Adipose tissue (tissue), 3 donors: ENCODE measurements around the gene LRRN2. TPM values are rescaled to one million over a fixed set of nuclear protein-coding genes. Genes with fewer than 3 reads are reported as not detected.

Source experiments
- H3K27ac ChIP-seq: one replicate; pipeline ENCODE4 v1.5.1; 2013; ENCODE audit warnings: low read depth, low read length
- WGBS, 3 donors: extraction: QIAGEN DNeasy Blood & Tissue Kit; methylation state at CpG; one replicate each; pipeline ENCODE4 v1.1.7; 2013; 5-methylcytosine and 5-hydroxymethylcytosine counted together
- polyA plus RNA-seq, 3 donors: library from polyadenylated mRNA; stranded (reverse); fragments of 200-250 nt; gene quantifications; one replicate each; pipeline ENCODE4 v1.2.3, GENCODE V29; 2013
- donor health status: healthy with polysubstance abuse.
- donor health status: Bipolar disorder and iron deficiency.
- donor health status: healthy.

The LRRN2 gene
- polyA plus RNA-seq, 3 donors, result 0.38 to 5.1 (median 3.1) TPM

- WGBS, 3 donors, result 26 to 54% (median 49%) methylated on average over 8 of the region's 8 CpGs
- H3K27ac ChIP-seq, result no peak overlapping the region
Measured at GRCh38 chr1:204673909-204674649, 11.5 kb downstream of the LRRN2 start.

DNA sequence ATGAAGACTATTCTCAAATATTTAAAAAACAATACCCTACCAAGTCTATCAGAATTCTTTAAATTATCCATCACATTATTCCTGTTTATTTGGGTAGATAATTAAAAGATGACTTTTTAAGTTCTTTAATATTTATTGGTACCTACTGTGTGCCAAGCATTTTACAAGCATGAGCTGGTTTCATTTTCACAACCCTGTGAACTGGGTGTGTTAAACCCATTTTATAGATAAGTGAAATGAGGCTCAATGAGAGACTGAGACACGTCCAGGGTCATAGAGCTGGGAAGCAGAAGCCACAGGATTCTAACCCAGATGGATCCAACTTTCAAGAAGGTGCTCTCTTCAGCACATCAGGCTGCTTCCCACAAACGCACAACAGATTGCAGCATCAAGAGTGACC lies 12.3 kb downstream of the LRRN2 start:
- WGBS, 3 donors, result 81 to 84% (median 83%) methylated on average over 2 of the region's 2 CpGs
- H3K27ac ChIP-seq, result no peak overlapping the region

GRCh38 chr1:204672482-204673121 lies 12.9 kb downstream of the LRRN2 start:
- no peak overlapping the region for H3K27ac ChIP-seq
- 70 to 78% (median 77%) methylated on average over 10 of the region's 10 CpGs for WGBS, 3 donors

- WGBS, 3 donors, result 82 to 95% (median 91%) methylated on average over 6 of the region's 6 CpGs
- no peak overlapping the region for H3K27ac ChIP-seq
Measured at GRCh38 chr1:204672069-204672468, 13.5 kb downstream of the LRRN2 start.

DNA sequence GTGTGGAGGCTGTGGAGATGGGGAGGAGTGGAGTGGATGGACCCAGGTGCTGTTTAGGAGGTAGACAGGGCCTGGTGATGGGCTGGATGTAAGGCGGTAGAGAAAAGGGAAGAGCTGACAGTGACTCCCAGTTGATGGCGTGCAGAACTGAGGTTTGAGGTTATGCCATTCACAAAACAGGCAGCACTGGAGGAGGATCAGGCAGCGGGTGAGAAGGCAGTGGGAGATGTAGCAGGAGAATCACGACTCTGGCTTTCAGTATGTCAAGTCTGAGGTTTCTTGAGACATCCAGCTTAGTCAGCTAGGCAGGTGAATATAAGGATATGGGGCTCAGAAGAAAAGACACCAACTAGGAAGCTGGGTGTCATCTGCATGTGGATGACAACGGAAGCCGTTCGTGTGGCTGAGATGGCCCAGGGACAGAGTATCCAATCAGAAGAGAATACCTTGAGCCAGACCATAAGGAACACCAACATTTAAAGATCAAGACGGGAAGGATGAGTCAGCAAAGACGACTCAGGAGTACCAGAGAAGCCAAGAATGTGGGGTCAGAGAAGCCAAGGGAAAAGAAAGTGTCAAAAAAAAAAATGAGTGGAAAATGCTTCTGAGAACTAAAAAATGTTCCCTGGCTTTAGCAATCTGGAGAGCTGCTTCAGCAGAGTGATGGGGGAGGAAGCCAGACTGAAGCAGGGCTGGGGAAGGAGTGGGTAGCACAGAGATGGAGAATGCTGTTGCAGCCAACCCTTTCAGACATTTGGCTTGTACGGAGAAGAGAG lies 15.2 kb downstream of the LRRN2 start:
- WGBS, 3 donors, result 55 to 64% (median 56%) methylated on average over 10 of the region's 10 CpGs
- no peak overlapping the region for H3K27ac ChIP-seq

DNA sequence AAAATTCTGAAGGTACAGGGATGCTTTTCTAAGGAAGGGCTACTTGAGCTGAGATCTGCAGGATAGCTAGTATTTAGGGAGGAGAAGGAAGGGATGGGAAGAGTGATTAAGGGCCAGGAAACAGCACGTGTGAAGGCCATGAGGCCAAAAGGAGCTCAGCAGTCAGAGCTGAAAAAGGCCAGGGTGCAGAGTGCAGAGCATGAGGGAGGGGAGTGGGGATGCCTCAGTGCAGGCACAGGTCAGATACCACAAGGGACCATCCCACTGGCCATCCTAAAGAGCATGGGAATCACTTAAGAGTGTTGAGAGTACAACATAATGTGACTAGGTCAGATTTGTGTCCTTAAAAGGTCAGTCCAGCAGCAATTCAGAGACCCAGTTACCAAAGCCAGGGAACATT lies 16.0 kb downstream of the LRRN2 start:
- no peak overlapping the region for H3K27ac ChIP-seq
- WGBS, 3 donors, result 0 to 12% (median 0%) methylated on average over 1 of the region's 1 CpG

DNA sequence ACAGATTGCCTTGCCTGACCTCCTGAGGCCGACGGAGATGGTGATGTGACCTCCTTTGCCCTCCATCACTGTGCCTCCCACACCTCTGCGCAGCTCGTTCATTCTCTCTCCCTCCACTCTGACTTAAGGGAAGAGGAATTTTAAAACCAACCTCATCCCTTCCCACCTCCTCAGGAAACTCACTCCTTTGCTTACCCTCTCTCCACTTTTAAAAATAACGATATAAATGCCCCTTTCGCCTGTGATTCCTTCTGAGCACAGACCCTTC lies 21.2 kb downstream of the LRRN2 start:
- WGBS, 3 donors, result 77 to 86% (median 81%) methylated on average over 6 of the region's 6 CpGs
- no peak overlapping the region for H3K27ac ChIP-seq

- no peak overlapping the region for H3K27ac ChIP-seq
- 79 to 85% (median 79%) methylated on average over 14 to 15 of the region's 15 CpGs for whole genome bisulfite sequencing, 3 donors
Measured at GRCh38 chr1:204663644-204664383, 21.7 kb downstream of the LRRN2 start.

DNA sequence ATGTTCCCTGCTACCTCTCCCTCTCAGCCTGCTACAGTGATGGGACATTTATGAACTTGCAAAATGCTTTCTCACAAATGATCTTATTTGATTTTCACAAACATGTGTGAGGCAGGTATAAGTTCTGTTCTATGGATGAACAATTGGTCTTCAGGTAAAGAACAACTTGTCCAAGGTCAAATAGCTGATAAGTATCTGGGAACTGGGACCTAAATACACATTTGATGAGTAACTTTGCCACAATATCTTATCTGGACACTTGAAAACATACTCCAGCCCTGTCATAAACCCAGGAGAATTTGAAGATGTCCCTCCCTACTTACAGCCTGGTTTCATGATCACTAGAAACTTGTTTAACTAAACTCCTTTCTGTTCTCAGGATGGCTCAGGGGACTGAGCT lies 23.0 kb downstream of the LRRN2 start:
- no peak overlapping the region for H3K27ac ChIP-seq

DNA sequence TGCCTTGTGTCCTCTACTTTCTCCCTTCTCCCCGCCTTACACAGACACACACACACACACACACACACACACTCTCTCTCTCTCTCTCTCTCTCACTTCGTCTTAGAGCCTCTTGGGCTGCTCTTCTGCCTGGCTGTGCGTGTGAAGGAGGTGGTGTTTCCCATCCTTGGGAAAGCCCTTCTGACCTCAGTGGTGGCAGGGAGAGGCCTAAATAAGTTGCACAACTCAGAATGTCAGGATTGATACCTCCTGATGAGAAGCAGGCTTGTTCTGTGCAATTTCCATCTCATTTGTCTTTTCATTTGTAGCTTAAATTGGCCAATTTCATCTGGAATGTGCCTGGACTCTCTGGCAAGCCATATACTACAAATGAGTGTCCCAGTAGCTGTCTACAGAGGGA lies 25.0 kb downstream of the LRRN2 start:
- WGBS, 3 donors, result 59 to 68% (median 63%) methylated on average over 3 of the region's 3 CpGs
- H3K27ac ChIP-seq, result no peak overlapping the region

- 78 to 82% (median 81%) methylated on average over 3 of the region's 3 CpGs for WGBS, 3 donors
- H3K27ac ChIP-seq, result no peak overlapping the region
Measured at GRCh38 chr1:204659056-204659455, 26.5 kb downstream of the LRRN2 start.

- 90 to 100% (median 91%) methylated on average over 1 of the region's 1 CpG for WGBS, 3 donors
- H3K27ac ChIP-seq, result no peak overlapping the region
Measured at GRCh38 chr1:204658295-204658694, 27.2 kb downstream of the LRRN2 start.

- 87 to 88% (median 88%) methylated on average over 5 of the region's 5 CpGs for WGBS, 3 donors
Measured at GRCh38 chr1:204653590-204654340, 31.8 kb downstream of the LRRN2 start.

DNA sequence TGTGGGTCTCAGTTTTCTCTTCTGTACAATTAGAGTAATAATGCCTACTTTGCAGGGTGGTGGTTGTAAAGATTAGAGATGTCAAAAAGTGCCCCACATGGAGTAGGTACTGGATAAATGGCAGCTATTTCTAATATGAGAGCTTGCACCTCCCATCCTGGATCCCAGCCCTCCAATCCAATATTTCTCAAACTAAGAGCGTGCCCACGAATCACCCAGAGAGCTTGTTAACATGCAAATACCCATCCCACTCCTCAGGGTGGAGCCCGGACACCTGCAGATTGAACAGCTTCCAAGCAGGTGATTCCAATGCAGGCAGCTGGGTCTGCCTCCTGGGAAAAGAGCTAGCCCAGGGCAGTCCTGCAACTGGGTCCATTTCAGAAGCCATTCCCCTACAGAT lies 33.0 kb downstream of the LRRN2 start:
- no peak overlapping the region for H3K27ac ChIP-seq
- WGBS, 3 donors, result 41 to 81% (median 78%) methylated on average over 3 of the region's 3 CpGs

More at GRCh38 chr1:204653590-204654340, 31.8 kb downstream of the LRRN2 start:
- no peak overlapping the region for H3K27ac ChIP-seq

DNA sequence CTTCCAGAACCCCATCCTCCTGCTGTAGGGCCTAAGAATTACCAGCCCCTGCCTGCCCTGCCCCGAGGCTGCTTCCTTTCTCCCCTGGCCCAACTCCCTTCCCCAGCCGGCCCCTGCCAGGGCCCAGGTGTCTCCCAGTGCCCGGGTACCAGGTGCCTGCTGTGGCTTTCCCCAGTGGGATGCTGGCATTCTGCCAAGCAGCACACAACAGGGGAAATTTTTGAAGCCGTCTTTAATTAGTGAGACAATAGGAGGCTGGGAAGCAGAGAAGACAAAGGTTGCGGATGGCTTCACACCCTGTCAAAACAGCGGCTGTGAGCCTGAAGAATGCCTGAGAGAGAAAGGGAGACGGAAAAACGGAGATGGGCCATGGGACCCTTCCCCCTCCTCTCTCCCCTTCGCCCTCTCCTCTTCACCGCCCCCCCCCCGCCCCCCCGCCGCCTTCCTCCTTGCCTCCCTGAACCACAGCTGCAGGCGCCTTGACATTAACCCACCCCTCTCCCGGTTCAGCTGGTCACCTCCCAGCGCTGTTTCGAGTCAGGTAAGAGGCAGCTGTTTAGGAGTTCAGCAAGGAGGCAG lies 33.6 kb downstream of the LRRN2 start:
- WGBS, 3 donors, result 26 to 48% (median 46%) methylated on average over 9 to 14 of the region's 17 CpGs

GRCh38 chr1:204650911-204651570 lies 34.5 kb downstream of the LRRN2 start:
- H3K27ac ChIP-seq, result no peak overlapping the region
- WGBS, 3 donors, result 65 to 83% (median 79%) methylated on average over 7 of the region's 7 CpGs

More for the DNA sequence above, 33.6 kb downstream of the LRRN2 start:
- no peak overlapping the region for H3K27ac ChIP-seq

GRCh38 chr1:204649721-204650521 lies 35.6 kb downstream of the LRRN2 start:
- no peak overlapping the region for H3K27ac ChIP-seq
- WGBS, 3 donors, result 88 to 93% (median 89%) methylated on average over 6 of the region's 6 CpGs
